Activated CD4-positive, CD25-positive, alpha-beta regulatory T cell (primary cell): Measurements from ENCODE around the gene PDE4DIP.
"Not testable (repeated sequence)": the region's sequence is repeated elsewhere in the genome, so short reads cannot be mapped to it uniquely, and the experiment has no call there.

ENCODE experiments used
- DNase-seq, 4 experiments: peaks; one replicate each; lab custom pipeline; 2025; lab: John Stamatoyannopoulos, UW

PDE4DIP gene

DNA sequence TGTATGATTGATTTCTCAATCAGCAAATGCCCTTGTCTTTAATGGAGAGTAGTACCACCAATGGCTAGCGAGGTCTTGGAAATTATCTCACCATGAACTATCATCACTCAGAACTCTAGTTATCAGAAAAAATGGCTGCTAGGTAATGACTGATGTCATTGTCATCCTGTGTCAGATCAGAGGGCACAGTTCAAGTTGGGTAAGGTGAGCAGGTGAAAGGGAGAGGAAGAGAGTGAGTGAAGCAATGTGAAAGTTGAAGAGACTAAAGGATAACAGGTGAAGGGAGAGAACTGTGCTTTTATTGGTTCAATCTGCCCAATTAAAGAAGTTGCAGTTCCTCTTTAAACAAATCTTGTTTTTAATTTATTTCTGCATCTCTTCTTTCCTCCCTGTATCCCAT, 76.8 kb downstream of the PDE4DIP start:
- not testable (repeated sequence) for DNase-seq

DNA sequence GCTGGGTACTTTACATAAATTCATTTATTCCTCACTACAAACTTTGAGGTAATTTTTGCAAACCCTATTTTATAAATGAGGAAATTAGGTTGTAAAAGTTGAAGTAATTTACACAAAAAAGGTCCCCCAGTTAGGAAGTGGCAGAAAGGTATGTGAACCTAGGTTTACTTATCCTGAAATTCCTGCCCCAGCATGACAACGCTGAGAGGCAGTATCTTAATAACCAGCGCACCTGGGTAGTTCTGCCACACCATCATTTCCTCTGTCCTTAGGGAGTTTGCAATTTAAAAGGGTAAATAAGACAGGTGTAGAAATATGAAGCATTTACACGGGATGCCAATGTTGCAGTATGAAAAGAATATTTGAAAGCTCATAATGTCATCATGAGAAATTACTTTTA, 79.6 kb downstream of the PDE4DIP start:
- DNase-seq, result not testable (repeated sequence)

DNA sequence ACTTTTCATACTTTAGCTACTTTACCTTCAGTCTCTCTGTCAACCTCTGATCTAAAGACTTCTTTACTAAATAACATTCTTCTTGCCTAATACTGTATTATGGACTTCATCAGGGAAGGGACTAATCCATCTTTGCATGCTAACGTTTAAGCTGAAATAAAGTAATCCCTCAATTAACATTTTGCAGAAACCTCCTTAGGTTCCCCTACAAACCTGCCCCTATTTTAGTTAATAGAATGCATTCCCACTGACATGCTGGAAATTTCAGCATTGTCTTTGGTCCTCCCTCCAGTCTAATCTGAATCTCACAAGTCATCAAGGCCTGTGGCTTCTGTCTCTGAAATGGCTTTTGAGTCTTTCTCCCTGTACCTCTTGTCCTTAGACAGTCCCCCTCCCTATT, 83.4 kb downstream of the PDE4DIP start:
- not testable (repeated sequence) for DNase-seq

DNA sequence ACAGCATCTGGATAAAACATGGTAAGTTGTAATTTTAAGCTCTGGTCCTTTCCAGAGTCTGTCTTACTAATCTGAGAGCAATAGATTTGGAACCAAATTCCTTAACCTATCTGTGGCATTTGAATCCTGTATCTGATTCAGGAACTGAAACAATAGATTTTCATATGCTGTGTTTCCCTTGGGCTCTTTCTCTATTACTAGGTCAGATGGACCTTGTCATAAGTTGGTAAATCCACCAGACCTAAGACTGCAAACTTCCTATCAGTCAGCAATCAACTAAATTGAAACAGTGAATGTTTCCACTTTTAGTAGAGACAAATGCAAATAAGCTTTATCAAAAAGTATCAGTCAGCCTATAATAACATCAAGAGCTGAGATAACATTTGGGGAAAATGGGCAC, 85.0 kb downstream of the PDE4DIP start:
- DNase-seq, result not testable (repeated sequence)

DNA sequence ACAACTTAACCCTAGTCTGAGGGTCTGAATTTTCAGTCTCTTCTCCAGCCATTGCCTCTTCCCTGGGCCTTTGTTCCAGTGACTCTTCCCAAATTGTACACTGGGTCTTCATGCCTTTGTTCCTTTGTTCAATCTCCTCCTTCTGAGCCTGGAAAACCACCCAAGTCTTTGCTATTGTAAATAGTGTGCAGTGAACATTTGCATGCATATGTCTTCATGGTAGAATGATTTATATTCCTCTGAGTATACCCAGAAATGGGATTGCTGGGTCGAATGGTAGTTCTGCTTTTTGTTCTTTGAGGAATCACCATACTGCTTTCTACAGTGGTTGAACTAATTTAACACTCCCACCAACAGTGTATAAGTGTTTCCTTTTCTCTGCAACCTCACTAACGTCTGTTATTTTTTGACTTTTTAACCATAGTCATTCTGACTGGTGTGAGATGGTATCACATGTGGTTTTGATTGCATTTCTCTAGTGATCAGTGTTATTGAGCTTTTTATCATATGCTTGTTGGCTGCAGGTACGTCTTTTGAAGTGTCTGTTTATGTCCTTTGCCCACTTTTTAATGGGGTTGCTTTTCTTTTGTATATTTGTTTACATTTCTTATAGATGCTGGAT, 91.3 kb downstream of the PDE4DIP start:
- not testable (repeated sequence) for DNase-seq

DNA sequence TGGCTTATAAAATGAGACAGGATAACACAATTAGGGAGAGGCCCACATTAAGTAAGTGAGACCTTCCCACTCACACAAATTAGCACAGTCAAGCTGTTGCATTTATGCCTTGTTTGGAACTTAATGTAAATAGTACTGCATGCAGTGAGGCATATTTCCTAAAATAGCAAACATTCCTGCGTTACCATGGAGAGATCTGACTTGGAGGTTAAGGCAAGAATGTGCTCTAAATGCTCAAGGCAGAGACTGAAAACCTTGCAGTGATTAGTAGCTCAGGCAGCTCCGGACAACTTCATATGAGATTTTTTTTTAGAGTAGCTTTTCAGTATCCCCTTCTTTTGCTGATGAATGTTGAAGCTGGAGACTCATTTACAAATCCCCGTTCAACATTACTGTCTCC, 98.7 kb downstream of the PDE4DIP start:
- DNase-seq, result not testable (repeated sequence)

DNA sequence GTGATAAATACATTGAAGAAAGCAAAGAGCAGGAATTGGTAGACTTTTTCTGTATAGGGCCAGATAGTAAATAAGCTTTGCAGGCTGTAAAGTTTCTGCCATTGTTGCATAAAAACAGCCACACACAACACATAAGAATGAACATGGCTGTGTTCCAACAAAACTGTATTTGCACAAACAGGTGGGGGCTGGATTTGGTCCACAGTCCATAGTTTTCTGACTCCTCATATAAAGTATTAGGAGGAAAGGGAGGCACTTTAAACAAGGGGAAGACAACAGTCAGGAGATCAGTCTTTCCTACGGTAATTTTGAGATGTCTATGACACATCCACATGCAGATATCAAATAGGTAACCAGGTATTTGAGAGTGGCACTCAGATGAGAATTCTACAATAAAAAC, 100.9 kb downstream of the PDE4DIP start:
- DNase-seq, result not testable (repeated sequence)

DNA sequence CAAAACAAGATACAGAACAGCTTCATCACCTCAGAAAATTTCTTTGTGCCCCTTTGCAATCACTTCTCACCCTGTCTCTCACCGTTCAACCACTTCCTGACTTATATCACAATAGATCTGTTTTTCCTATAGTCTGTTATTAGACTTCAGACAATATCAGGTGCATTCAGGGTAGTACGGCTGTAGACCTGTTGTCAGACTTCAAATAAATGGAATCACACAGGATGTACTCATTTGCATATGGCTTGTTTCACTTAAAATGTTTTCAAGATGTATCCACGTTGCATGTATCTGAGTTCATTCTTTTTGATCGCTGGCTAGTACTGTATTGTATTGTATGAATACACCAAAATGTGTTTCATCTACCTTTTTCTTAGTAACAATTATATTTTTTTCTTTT, 104.5 kb downstream of the PDE4DIP start:
- DNase-seq, result not testable (repeated sequence)

DNA sequence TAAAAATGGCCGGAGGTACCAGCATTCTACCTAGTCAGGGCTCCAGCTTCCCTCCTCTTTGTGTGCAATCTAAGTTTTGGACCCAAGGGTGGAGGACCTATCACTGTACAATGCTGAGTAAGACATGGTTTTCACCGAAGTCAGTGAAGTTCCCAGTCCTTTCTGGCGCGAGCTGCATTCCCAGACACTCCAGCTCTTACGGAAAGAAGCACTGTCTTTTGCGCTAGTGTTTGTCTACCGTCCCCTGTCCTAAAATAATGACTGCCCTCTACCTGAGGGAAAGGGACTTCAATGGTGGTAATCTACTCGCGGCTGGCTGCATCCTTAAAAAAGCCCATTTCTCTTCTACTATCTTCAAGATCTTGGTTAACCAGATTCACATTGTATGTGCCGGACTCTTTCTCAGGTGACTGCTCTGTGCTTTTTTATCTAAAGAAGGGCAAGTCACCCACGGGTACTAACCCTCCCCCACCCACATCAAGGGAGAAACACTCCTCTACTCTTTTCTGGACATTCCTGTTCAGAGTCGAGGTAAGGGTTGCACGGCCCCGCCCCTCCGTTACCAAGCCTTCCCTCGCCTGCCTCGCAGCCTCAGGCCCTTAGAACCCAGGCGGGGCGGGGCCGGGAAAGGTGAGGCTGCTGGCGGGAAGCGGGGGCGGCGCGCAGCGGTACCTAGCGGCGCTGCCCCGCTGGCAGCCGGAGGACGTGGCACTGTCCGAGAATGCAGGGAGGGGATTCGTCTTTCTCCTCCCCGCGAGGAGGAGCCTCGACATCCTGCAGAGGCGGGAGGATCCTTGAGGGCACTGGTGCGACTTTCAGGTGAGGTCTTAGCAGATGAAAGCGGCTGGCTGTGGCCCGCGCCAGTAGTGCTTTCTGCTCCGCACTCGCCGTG, 107.4 kb downstream of the PDE4DIP start:
- peak in 3 of 4 experiments; percentile 26 to 49 (median 27) for DNase-seq

DNA sequence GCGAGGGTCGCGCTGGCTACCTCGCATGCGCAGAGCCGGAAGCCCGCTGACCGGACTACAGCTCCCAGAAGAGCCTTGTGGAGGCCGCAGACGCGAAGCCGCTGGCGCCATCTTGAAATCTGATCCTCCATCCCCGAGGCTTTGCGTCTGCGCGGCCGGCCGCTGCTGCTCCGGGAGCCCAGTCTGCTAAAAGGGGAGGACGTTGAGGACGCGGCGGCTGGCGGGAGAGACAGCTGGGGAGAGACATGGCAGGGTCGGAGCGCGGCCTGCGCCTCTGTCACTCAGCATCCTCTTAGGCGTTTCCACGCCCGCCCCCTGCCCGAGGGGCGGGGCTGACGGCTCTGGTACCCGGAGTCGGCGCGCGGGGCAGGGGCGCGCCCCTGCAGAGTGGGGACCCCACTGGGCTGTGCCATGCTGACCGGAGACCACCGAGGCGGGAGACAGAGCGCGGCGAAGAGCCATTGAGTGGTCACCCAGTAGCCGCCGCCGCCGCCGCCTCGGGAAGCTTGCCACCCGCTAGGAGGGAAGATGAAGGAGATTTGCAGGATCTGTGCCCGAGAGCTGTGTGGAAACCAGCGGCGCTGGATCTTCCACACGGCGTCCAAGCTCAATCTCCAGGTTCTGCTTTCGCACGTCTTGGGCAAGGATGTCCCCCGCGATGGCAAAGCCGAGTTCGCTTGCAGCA, 108.2 kb downstream of the PDE4DIP start:
- DNase-seq, result not testable (repeated sequence)

DNA sequence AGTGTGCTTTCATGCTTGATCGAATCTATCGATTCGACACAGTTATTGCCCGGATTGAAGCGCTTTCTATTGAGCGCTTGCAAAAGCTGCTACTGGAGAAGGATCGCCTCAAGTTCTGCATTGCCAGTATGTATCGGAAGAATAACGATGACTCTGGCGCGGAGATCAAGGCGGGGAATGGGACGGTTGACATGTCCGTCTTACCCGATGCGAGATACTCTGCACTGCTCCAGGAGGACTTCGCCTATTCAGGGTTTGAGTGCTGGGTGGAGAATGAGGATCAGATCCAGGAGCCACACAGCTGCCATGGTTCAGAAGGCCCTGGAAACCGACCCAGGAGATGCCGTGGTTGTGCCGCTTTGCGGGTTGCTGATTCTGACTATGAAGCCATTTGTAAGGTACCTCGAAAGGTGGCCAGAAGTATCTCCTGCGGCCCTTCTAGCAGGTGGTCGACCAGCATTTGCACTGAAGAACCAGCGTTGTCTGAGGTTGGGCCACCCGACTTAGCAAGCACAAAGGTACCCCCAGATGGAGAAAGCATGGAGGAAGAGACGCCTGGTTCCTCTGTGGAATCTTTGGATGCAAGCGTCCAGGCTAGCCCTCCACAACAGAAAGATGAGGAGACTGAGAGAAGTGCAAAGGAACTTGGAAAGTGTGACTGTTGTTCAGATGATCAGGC, 108.8 kb downstream of the PDE4DIP start:
- not testable (repeated sequence) for DNase-seq

DNA sequence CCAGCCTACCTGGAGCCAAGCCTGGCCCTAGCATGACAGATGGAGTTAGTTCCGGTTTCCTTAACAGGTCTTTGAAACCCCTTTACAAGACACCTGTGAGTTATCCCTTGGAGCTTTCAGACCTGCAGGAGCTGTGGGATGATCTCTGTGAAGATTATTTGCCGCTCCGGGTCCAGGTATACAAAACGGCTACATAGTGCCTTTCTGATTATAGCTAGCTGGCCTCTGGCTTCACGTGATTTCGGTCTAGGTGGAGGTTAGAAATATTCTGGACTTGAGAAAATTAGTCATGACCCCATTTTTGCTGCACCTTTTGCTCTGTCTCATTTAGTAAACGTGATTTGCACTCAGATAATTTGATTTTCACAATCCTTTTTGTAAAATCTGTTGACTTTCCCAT, 109.5 kb downstream of the PDE4DIP start:
- DNase-seq, result not testable (repeated sequence)

DNA sequence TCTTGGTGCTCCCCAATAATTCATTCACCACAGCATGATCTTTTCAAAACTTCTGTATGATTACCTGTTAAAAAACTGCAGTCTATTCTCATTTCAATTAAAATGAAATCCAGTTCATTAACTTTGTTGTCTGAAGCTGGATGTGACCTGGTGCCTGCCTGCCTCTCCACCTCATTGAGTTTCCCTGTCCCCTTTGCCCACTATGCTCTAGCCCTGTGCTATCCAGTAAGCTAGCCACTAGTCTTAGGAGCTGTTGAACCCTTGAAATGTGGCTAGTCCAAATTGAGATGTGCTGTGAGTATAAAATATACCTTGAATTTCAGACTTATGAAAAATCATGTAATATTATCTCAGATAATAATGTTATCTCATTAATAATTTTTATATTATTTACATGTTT, 114.1 kb downstream of the PDE4DIP start:
- DNase-seq, result not testable (repeated sequence)

DNA sequence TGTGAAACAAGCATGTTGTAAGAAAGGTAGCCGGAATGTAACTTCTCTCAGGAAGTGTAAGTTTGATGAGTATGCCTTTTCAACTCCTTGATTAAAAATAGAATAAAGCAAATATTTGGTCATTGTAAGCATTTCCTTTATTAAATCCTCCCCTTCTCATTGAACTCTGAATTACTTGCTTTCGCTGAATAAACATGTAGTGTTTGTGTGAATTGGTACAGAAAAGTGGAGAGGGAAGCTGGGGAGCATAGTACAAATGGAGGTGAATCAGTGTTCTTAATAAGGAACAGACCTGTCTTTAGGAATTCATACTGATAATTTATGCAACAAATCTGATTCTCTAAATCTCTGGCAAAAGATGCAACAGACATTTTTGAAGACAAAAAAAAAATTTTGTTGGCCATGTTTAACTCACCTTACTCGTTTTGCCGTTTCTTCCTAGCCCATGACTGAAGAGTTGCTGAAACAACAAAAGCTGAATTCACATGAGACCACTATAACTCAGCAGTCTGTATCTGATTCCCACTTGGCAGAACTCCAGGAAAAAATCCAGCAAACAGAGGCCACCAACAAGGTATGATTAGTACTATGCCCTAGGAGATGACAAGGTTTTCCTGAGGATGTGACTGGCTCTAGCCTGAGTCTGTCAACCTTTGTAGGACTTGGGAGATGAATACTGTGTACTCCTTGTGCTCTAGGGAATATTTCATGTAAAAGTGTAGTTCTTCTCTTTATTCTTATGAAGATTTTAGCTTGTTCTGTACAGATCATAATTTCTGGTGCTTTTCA, 116.2 kb downstream of the PDE4DIP start:
- not testable (repeated sequence) for DNase-seq

DNA sequence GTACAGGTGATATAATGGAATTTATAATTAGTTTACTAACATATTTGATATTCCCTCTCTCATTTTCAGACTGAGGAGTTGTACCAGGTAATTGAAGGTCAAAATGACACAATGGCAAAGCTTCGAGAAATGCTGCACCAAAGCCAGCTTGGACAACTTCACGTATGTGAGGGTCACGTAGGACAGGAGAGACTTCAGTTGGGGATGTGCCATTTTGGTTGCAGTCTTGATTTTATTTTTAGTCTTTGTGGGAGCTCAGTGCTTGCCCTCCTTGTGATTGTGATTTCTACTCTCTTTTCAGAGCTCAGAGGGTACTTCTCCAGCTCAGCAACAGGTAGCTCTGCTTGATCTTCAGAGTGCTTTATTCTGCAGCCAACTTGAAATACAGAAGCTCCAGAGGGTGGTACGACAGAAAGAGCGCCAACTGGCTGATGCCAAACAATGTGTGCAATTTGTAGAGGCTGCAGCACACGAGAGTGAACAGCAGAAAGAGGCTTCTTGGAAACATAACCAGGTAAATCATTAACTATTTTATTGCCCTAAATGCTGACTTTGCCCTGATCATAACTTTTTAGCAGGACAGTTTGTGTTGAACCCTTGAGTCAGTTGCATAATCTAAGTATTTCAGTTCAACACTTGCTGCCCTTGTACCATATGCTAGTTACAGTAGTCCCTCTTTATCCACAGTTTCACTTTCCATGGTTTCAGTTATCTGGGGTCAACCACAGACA, 118.1 kb downstream of the PDE4DIP start:
- DNase-seq, result not testable (repeated sequence)

DNA sequence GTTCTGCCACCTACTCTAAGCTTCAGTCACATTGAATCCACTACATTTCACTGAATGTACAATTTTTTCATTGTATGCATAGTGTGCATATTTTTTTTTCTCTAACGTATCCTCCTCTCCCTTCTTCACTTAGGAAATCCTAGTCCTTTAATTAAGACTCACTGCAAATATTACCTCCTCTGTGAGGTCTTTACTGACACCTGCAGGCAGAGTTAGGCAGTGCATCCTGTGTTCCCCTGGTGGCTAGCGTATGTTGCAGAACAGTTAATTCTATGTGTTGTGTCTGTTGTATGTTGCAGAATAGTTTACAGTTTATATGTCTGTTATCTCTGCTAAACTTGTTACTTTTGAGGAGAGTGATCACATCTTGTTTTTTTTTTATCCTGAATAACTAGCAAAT, 121.9 kb downstream of the PDE4DIP start:
- not testable (repeated sequence) for DNase-seq

DNA sequence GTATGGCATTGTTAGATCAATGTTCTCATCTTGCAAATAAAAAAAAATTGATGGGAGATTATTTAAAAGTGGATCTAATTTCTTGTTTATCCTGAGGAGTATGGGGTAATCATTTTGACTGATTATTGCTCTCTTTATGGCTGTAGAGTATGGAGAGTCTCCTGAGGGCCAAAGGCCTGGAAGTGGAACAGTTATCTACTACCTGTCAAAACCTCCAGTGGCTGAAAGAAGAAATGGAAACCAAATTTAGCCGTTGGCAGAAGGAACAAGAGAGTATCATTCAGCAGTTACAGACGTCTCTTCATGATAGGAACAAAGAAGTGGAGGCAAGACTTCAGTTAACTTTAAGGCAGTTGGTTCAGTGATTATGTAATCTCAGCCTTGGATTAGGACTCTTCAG, 123.4 kb downstream of the PDE4DIP start:
- DNase-seq, result not testable (repeated sequence)

DNA sequence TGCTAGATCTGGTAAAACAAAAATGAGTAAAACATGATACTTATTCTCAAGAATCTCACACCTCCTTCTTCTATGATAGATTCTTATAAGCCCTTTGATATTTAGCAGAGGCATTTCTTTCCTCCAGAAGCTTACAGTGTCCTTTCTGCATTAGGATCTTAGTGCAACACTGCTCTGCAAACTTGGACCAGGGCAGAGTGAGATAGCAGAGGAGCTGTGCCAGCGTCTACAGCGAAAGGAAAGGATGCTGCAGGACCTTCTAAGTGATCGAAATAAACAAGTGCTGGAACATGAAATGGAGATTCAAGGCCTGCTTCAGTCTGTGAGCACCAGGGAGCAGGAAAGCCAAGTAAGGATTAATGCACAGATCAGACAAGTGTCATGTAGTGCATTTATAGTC, 124.5 kb downstream of the PDE4DIP start:
- not testable (repeated sequence) for DNase-seq

DNA sequence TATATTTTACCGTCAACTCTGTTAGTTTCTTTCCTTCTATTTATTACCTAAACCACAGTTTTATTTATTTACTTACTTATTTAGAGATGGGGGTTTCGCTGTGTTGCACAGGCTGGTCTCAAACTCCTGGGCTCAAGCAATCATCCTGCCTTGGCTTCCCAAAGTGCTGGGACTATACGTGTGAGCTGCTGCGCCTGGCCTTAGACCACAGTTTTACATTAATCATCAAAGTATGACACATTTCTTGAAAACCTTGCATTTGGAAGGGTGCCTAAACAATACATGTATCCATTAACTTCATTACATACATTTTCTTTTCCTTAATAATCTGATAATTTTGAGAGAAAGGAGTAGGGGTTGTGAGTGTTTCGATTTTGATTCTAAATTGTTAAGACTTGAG, 124.9 kb downstream of the PDE4DIP start:
- not testable (repeated sequence) for DNase-seq

DNA sequence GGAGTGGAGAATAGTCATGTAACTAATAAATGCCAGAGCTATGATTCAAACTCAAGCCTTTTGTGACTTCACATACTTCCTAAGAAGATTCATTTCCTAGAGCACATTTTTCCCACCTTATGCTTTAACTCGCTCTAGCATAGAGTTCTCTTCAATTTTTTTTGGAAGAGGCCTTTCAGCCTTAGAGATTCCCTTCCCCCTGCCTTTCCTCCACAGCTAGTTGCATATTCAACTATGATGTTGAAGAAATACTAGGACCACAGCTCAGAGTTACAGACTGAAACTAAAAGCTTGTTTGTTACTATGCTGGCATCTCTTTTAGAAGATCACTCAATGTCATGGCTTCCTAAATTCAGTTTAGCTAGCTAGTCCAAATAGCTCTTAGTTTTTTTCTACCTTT, 131.2 kb downstream of the PDE4DIP start:
- DNase-seq, result not testable (repeated sequence)
